Measurements from ENCODE around the gene FADS2. TPM values are rescaled to one million over a fixed set of nuclear protein-coding genes. Genes with fewer than 3 reads are reported as not detected.

FADS2 gene
- total RNA-seq, 1 experiment from 2014 or later, result 514 TPM

- no peaks in the 10 kb centered on the region for H3K27me3 ChIP-seq (ENCODE audit: insufficient read depth, low read depth)
- H3F3A ChIP-seq (ENCODE audit: insufficient read depth, low read depth), result no peaks in the 10 kb centered on the region
- H3K9me2 ChIP-seq (ENCODE audit: insufficient read depth), result no peaks in the 10 kb centered on the region
- no peaks in the 10 kb centered on the region for H3K36me3 ChIP-seq (ENCODE audit: low read depth)
- intact Hi-C loops (cut with micrococcal nuclease; ENCODE audit: unreplicated experiment), result no loop called here
- no peak for TF ChIP-seq EZH2 (IDR thresholded peaks at IDR 0.05; ENCODE audit: low read depth)
- TF ChIP-seq, protein P1, sequence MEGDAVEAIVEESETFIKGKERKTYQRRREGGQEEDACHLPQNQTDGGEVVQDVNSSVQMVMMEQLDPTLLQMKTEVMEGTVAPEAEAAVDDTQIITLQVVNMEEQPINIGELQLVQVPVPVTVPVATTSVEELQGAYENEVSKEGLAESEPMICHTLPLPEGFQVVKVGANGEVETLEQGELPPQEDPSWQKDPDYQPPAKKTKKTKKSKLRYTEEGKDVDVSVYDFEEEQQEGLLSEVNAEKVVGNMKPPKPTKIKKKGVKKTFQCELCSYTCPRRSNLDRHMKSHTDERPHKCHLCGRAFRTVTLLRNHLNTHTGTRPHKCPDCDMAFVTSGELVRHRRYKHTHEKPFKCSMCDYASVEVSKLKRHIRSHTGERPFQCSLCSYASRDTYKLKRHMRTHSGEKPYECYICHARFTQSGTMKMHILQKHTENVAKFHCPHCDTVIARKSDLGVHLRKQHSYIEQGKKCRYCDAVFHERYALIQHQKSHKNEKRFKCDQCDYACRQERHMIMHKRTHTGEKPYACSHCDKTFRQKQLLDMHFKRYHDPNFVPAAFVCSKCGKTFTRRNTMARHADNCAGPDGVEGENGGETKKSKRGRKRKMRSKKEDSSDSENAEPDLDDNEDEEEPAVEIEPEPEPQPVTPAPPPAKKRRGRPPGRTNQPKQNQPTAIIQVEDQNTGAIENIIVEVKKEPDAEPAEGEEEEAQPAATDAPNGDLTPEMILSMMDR (conservative IDR thresholded peaks at IDR 0.05), result no peak
- BruUV-seq (replicated peaks), result no TSS peak
- no peak for DNase-seq
- no peaks in the 10 kb centered on the region for H3K9me3 ChIP-seq (ENCODE audit: insufficient read depth, low read depth)
- ChIA-PET CTCF (interaction anchor here (0.6 kb wide), 1 partner anchor 28 kb away, joined by 3 read pairs; no protein-coding TSS in a partner anchor), POLR2A (ENCODE audit: unreplicated experiment) (no interaction called here)
- H3K27ac ChIP-seq, result no peak overlapping the region
- no peaks in the 10 kb centered on the region for H4K20me1 ChIP-seq (ENCODE audit: insufficient read depth)
- no peak overlapping the region for H3K4me2 ChIP-seq
- H2AFZ ChIP-seq, result no peak overlapping the region
- no peaks in the 10 kb centered on the region for H3K4me1 ChIP-seq (replicated peaks; ENCODE audit: insufficient read depth)
- H3K79me2 ChIP-seq (ENCODE audit: low read depth), result no peaks in the 10 kb centered on the region
- no peak overlapping the region for H3K4me3 ChIP-seq
Observed at GRCh38 chr11:61847914-61848581, 19.9 kb downstream of the FADS2 start.

DNA sequence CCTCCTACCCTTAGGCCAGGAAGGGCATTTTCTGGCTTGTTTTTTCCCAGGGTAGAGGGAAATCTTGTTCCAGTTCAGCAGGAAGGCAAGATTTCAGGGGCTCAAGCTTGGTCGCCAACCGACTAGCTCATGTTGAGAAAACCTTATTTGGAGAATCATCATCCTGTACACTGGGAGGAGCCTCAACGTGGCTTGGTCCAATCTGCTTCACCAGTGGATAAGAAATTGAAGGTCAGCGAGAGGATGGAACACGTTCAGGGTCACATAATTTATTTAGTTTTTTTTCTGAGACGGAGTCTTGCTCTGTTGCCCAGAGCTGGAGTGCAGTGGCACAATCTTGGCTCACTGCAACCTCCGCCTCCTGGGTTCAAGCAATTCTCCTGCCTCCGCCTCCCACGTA lies 20.5 kb downstream of the FADS2 start:
- H3K27me3 ChIP-seq (ENCODE audit: insufficient read depth, low read depth), result no peaks in the 10 kb centered on the region
- H3K36me3 ChIP-seq (ENCODE audit: low read depth), result no peaks in the 10 kb centered on the region
- no peak overlapping the region for H3K4me2 ChIP-seq
- no TSS peak for BruUV-seq (replicated peaks)
- H3K4me1 ChIP-seq (replicated peaks; ENCODE audit: insufficient read depth), result no peaks in the 10 kb centered on the region
- H3F3A ChIP-seq (ENCODE audit: insufficient read depth, low read depth), result no peaks in the 10 kb centered on the region
- DNase-seq, result no peak
- intact Hi-C loops (cut with micrococcal nuclease; ENCODE audit: unreplicated experiment), result no loop called here
- no peak overlapping the region for H2AFZ ChIP-seq
- H3K27ac ChIP-seq, result no peak overlapping the region
- no peak for TF ChIP-seq EZH2 (IDR thresholded peaks at IDR 0.05; ENCODE audit: low read depth)
- TF ChIP-seq, protein P1 (conservative IDR thresholded peaks at IDR 0.05), result no peak
- POLR2A ChIA-PET (ENCODE audit: unreplicated experiment), result no interaction called here
- H3K9me2 ChIP-seq (ENCODE audit: insufficient read depth), result no peaks in the 10 kb centered on the region
- H3K4me3 ChIP-seq, result no peak overlapping the region
- no peaks in the 10 kb centered on the region for H3K79me2 ChIP-seq (ENCODE audit: low read depth)
- no peaks in the 10 kb centered on the region for H3K9me3 ChIP-seq (ENCODE audit: insufficient read depth, low read depth)
- CTCF ChIA-PET, result interaction anchor here (0.6 kb wide), 1 partner anchor 28 kb away, joined by 3 read pairs; no protein-coding TSS in a partner anchor
- no peaks in the 10 kb centered on the region for H4K20me1 ChIP-seq (ENCODE audit: insufficient read depth)

DNA sequence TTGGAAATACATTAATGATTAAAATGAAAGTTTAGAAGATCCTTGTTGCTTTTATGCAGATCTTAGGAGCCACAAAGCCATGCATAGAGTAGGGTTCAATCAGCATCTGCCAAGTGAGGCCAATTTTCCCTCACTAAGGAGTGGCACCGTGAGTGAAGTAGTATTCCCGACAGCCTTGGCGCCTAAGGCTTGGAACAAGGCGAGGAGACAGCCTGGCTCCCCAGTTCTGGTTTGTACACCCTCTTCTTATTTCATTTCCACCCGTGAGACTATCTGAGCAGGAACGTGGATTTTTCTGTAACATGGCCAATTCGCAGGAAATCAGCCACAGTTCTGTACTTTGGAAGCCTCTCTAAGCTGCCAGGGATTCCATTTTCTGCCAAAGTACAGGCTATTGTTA lies 22.6 kb downstream of the FADS2 start:
- ChIA-PET POLR2A (ENCODE audit: unreplicated experiment) (no interaction called here), CTCF (interaction anchor here (0.6 kb wide), 1 partner anchor 478 kb away, joined by 3 read pairs; no protein-coding TSS in a partner anchor)
- no peaks in the 10 kb centered on the region for H3K9me2 ChIP-seq (ENCODE audit: insufficient read depth)
- H3K27me3 ChIP-seq (ENCODE audit: insufficient read depth, low read depth), result no peaks in the 10 kb centered on the region
- no peak overlapping the region for H3K4me3 ChIP-seq
- intact Hi-C loops (cut with micrococcal nuclease; ENCODE audit: unreplicated experiment), result no loop called here
- H3K4me1 ChIP-seq (replicated peaks; ENCODE audit: insufficient read depth), result no peaks in the 10 kb centered on the region
- H2AFZ ChIP-seq, result no peak overlapping the region
- BruUV-seq (replicated peaks), result no TSS peak
- H3F3A ChIP-seq (ENCODE audit: insufficient read depth, low read depth), result no peaks in the 10 kb centered on the region
- H4K20me1 ChIP-seq (ENCODE audit: insufficient read depth), result no peaks in the 10 kb centered on the region
- H3K9me3 ChIP-seq (ENCODE audit: insufficient read depth, low read depth), result no peaks in the 10 kb centered on the region
- H3K79me2 ChIP-seq (ENCODE audit: low read depth), result no peaks in the 10 kb centered on the region
- H3K4me2 ChIP-seq, result no peak overlapping the region
- no peak overlapping the region for H3K27ac ChIP-seq
- TF ChIP-seq, protein P1 (conservative IDR thresholded peaks at IDR 0.05), result no peak
- no peak for TF ChIP-seq EZH2 (IDR thresholded peaks at IDR 0.05; ENCODE audit: low read depth)
- H3K36me3 ChIP-seq (ENCODE audit: low read depth), result no peaks in the 10 kb centered on the region
- DNase-seq, result no peak
